CD4-positive, alpha-beta T cell treated with Interleukin-10 for 1 hour (primary cell): ENCODE data around the gene AGPAT3.

ENCODE experiments used
- DNase-seq: peaks from one replicate; pipeline ENCODE4 v3.0.0-alpha.2; 2020

The AGPAT3 gene

GRCh38 chr21:43866260-43866629 lies 1.2 kb downstream of the AGPAT3 start:
- peak; percentile 37 for DNase-seq

GRCh38 chr21:43866659-43867331 lies 1.8 kb downstream of the AGPAT3 start:
- DNase-seq = peak; percentile 70

GRCh38 chr21:43867332-43867703 lies 2.3 kb downstream of the AGPAT3 start:
- DNase-seq = no peak

GRCh38 chr21:43867948-43868347 lies 2.9 kb downstream of the AGPAT3 start:
- DNase-seq = no peak

- no peak for DNase-seq
These were observed 3.4 kb downstream of the AGPAT3 start for GRCh38 chr21:43868461-43868860.

GRCh38 chr21:43869486-43870325 lies 4.7 kb downstream of the AGPAT3 start:
- no peak for DNase-seq

GRCh38 chr21:43871487-43871886 lies 6.5 kb downstream of the AGPAT3 start:
- DNase-seq = no peak

GRCh38 chr21:43872531-43873197 lies 7.6 kb downstream of the AGPAT3 start:
- DNase-seq = no peak

GRCh38 chr21:43873673-43874072 lies 8.7 kb downstream of the AGPAT3 start:
- DNase-seq = no peak

- DNase-seq = no peak
These were observed 9.2 kb downstream of the AGPAT3 start for GRCh38 chr21:43874085-43874805.

GRCh38 chr21:43876605-43877004 lies 11.6 kb downstream of the AGPAT3 start:
- DNase-seq = no peak

- DNase-seq = no peak
These were observed 13.0 kb downstream of the AGPAT3 start for GRCh38 chr21:43877936-43878575.

- DNase-seq = no peak
These were observed 14.5 kb downstream of the AGPAT3 start for GRCh38 chr21:43879348-43880110.

GRCh38 chr21:43880111-43880985 lies 15.3 kb downstream of the AGPAT3 start:
- no peak for DNase-seq

GRCh38 chr21:43881283-43881682 lies 16.3 kb downstream of the AGPAT3 start:
- DNase-seq = no peak

GRCh38 chr21:43881935-43882334 lies 16.9 kb downstream of the AGPAT3 start:
- no peak for DNase-seq

- DNase-seq = no peak
These were observed 18.0 kb downstream of the AGPAT3 start for GRCh38 chr21:43882952-43883545.

GRCh38 chr21:43884012-43884860 lies 19.2 kb downstream of the AGPAT3 start:
- DNase-seq = peak; percentile 39

GRCh38 chr21:43884861-43885417 lies 19.9 kb downstream of the AGPAT3 start:
- DNase-seq = no peak
